SK-N-SH treated with all-trans-retinoic acid at 6 μM for 48 hours (cell line): ENCODE results near the gene DYRK4.

Source experiments
- ATAC-seq: fragments of 200-7000 bp; cut with Tn5 transposase; 3 replicates; pipeline ENCODE4 v1.9.1; 2020; ENCODE audit warnings: mild to moderate bottlenecking, moderate library complexity
- ARNTL ChIP-seq: fragments of 450-650 bp; formaldehyde crosslinking; IDR thresholded peaks from 2 replicates; pipeline ENCODE4 v1.5.0; 2020; ENCODE audit warnings: low read depth, mild to moderate bottlenecking, moderate library complexity, borderline replicate concordance
- BACH2 ChIP-seq: fragments of 250-450 bp; sonication (Bioruptor Pico); IDR thresholded peaks from 2 replicates; pipeline ENCODE4 v1.9.0; 2021; ENCODE audit warnings: mild to moderate bottlenecking, borderline replicate concordance
- CSDC2 ChIP-seq: fragments of 250-450 bp; sonication (Bioruptor Pico); IDR thresholded peaks from 2 replicates; pipeline ENCODE4 v1.5.0; 2020; ENCODE audit warnings: mild to moderate bottlenecking, moderate library complexity
- ESRRG ChIP-seq: fragments of 250-450 bp; sonication (Bioruptor Pico); IDR thresholded peaks from 2 replicates; pipeline ENCODE4 v1.6.1; 2021; ENCODE audit warnings: mild to moderate bottlenecking
- GLIS3 ChIP-seq: fragments of 250-450 bp; sonication (Bioruptor Pico); IDR thresholded peaks from 2 replicates; pipeline ENCODE4 v1.5.0; 2020; ENCODE audit warnings: mild to moderate bottlenecking, moderate library complexity
- ISL1 ChIP-seq: fragments of 250-450 bp; sonication (Bioruptor Pico); IDR thresholded peaks from 2 replicates; pipeline ENCODE4 v2.1.2; 2022; ENCODE audit warnings: mild to moderate bottlenecking, moderate library complexity
- OSR1 ChIP-seq: fragments of 250-450 bp; sonication (Bioruptor Pico); IDR thresholded peaks from 2 replicates; pipeline ENCODE4 v1.8.0; 2022; ENCODE audit warnings: moderate library complexity, mild to moderate bottlenecking, inconsistent platforms
- PPARA ChIP-seq: fragments of 250-450 bp; sonication (Bioruptor Pico); IDR thresholded peaks from 2 replicates; pipeline ENCODE4 v1.5.0; 2020; ENCODE audit warnings: mild to moderate bottlenecking, borderline replicate concordance
- RARB ChIP-seq: fragments of 250-450 bp; sonication (Bioruptor Pico); IDR thresholded peaks from 2 replicates; pipeline ENCODE4 v1.8.0; 2021; ENCODE audit warnings: mild to moderate bottlenecking, moderate library complexity
- TCF4 ChIP-seq: fragments of 250-450 bp; sonication (Bioruptor Pico); IDR thresholded peaks from 2 replicates; pipeline ENCODE4 v1.8.0; 2021; ENCODE audit warnings: mild to moderate bottlenecking, moderate library complexity, borderline replicate concordance
- TOX ChIP-seq: fragments of 250-450 bp; sonication (Bioruptor Pico); IDR thresholded peaks from 2 replicates; pipeline ENCODE4 v1.8.0; 2021; ENCODE audit warnings: mild to moderate bottlenecking, moderate library complexity, borderline replicate concordance
- ZC3H10 ChIP-seq: fragments of 250-450 bp; sonication (Bioruptor Pico); IDR thresholded peaks from 2 replicates; pipeline ENCODE4 v1.5.1; 2021; ENCODE audit warnings: mild to moderate bottlenecking, moderate library complexity
- ZFP3 ChIP-seq: fragments of 250-450 bp; sonication (Bioruptor Pico); IDR thresholded peaks from 2 replicates; pipeline ENCODE4 v1.5.0; 2020; ENCODE audit warnings: mild to moderate bottlenecking, moderate library complexity
- ZFP30 ChIP-seq: fragments of 450-650 bp; formaldehyde crosslinking; IDR thresholded peaks from 2 replicates; pipeline ENCODE4 v1.5.0; 2022; ENCODE audit warnings: mild to moderate bottlenecking, moderate library complexity
- ZNF565 ChIP-seq: fragments of 450-650 bp; formaldehyde crosslinking; conservative IDR thresholded peaks from 2 replicates; pipeline ENCODE4 v1.5.0; 2020; ENCODE audit warnings: low read depth, mild to moderate bottlenecking, moderate library complexity
- ZNF8 ChIP-seq: fragments of 450-650 bp; formaldehyde crosslinking; IDR thresholded peaks from 2 replicates; pipeline ENCODE4 v1.5.0; 2020; ENCODE audit warnings: mild to moderate bottlenecking, moderate library complexity
- TF ChIP-seq, protein P1 (sequence below): fragments of 250-450 bp; sonication (Bioruptor Pico); IDR thresholded peaks from 2 replicates; pipeline ENCODE4 v1.5.1; 2020; ENCODE audit warnings: low read depth, mild to moderate bottlenecking, moderate library complexity
- TF ChIP-seq, protein P2 (sequence below): fragments of 250-450 bp; sonication (Bioruptor Pico); IDR thresholded peaks from 2 replicates; pipeline ENCODE4 v1.5.1; 2021; ENCODE audit warnings: mild to moderate bottlenecking, moderate library complexity
- TF ChIP-seq, protein P3 (sequence below): fragments of 250-450 bp; sonication (Bioruptor Pico); IDR thresholded peaks from 2 replicates; pipeline ENCODE4 v1.8.0; 2021; ENCODE audit warnings: low read depth, mild to moderate bottlenecking, moderate library complexity, borderline replicate concordance
- TF ChIP-seq, protein P4 (sequence below): fragments of 250-450 bp; sonication (Bioruptor Pico); IDR thresholded peaks from 2 replicates; pipeline ENCODE4 v1.8.0; 2020; ENCODE audit warnings: mild to moderate bottlenecking, moderate library complexity, borderline replicate concordance

The DYRK4 gene

DNA sequence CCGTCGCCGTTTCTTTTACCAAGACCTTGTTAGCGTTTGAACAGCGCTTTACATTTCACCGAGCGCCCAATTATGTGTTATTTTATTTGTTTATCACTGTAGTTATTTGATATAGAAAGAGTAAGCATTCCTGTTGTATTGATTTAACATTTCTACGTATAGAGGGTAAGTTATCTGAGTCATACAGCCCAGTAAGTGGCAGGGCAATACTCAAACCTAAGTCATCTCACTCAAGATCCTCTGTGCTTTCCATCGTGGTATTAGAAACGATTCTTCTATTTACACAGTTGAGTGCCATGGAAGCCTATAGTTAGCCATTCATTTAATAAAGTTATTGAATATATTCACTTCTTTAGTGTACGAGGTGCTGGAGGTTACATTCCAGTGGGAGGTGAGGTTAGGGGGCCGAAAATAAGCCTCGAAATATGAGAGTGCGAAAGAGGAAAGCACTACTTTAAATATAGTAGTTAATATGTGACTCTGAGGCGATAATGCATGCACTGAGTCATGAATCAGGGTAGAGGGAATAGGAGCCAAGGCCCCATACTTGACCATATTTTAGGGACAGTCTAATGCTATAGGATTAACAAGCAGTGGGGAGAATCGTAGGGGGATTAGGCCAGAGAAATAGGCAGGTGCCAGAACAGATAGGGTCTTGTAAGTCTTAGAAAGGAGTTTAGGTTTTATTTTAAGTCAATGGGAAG lies 22.7 kb upstream of the DYRK4 start (continued):
- TF ChIP-seq, protein P1, sequence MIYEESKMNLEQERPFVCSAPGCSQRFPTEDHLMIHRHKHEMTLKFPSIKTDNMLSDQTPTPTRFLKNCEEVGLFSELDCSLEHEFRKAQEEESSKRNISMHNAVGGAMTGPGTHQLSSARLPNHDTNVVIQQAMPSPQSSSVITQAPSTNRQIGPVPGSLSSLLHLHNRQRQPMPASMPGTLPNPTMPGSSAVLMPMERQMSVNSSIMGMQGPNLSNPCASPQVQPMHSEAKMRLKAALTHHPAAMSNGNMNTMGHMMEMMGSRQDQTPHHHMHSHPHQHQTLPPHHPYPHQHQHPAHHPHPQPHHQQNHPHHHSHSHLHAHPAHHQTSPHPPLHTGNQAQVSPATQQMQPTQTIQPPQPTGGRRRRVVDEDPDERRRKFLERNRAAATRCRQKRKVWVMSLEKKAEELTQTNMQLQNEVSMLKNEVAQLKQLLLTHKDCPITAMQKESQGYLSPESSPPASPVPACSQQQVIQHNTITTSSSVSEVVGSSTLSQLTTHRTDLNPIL (CRISPR knock-in tag), result no peak
- TF ChIP-seq ISL1 (CRISPR knock-in tag), result no peak
- no peak for TF ChIP-seq BACH2 (CRISPR knock-in tag)
- no peak for TF ChIP-seq ARNTL
- no peak for TF ChIP-seq ZNF8
- TF ChIP-seq TOX (CRISPR knock-in tag), result no peak
- no peak for TF ChIP-seq TCF4 (CRISPR knock-in tag)
- no peak for TF ChIP-seq OSR1
- TF ChIP-seq ZC3H10 (CRISPR knock-in tag), result no peak
- no peak for TF ChIP-seq ESRRG
- no peak for TF ChIP-seq ZFP30 (CRISPR knock-in tag)
- TF ChIP-seq ZFP3, result no peak
- TF ChIP-seq GLIS3 (CRISPR knock-in tag), result no peak
- TF ChIP-seq, protein P2, sequence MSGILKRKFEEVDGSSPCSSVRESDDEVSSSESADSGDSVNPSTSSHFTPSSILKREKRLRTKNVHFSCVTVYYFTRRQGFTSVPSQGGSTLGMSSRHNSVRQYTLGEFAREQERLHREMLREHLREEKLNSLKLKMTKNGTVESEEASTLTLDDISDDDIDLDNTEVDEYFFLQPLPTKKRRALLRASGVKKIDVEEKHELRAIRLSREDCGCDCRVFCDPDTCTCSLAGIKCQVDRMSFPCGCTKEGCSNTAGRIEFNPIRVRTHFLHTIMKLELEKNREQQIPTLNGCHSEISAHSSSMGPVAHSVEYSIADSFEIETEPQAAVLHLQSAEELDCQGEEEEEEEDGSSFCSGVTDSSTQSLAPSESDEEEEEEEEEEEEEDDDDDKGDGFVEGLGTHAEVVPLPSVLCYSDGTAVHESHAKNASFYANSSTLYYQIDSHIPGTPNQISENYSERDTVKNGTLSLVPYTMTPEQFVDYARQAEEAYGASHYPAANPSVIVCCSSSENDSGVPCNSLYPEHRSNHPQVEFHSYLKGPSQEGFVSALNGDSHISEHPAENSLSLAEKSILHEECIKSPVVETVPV (CRISPR knock-in tag), result no peak

DNA sequence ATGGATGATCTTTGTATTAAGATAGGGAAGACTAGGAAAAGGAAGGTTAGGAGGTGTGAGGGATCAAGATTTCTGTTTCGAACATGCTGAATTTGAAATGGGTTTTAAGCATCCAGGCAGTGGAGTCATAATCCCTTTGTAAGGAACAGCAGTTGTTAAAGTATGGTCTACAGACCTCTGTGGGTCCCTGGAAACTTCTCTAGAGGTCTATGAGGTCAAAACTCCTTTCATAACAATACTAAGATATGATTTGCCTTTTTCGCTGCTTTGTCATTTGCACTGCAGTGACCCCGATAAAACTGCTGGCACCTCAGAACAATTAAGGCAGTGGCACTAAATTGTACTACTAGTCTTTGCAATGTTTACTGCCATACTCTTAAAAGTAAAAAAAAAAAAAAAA lies 21.8 kb upstream of the DYRK4 start:
- no peak for ATAC-seq
- TF ChIP-seq RARB, result no peak
- TF ChIP-seq, protein P3, sequence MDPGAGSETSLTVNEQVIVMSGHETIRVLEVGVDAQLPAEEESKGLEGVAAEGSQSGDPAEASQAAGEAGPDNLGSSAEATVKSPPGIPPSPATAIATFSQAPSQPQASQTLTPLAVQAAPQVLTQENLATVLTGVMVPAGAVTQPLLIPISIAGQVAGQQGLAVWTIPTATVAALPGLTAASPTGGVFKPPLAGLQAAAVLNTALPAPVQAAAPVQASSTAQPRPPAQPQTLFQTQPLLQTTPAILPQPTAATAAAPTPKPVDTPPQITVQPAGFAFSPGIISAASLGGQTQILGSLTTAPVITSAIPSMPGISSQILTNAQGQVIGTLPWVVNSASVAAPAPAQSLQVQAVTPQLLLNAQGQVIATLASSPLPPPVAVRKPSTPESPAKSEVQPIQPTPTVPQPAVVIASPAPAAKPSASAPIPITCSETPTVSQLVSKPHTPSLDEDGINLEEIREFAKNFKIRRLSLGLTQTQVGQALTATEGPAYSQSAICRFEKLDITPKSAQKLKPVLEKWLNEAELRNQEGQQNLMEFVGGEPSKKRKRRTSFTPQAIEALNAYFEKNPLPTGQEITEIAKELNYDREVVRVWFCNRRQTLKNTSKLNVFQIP (CRISPR knock-in tag), result no peak
- no peak for TF ChIP-seq TCF4 (CRISPR knock-in tag)
- no peak for TF ChIP-seq GLIS3 (CRISPR knock-in tag)
- TF ChIP-seq, protein P4, sequence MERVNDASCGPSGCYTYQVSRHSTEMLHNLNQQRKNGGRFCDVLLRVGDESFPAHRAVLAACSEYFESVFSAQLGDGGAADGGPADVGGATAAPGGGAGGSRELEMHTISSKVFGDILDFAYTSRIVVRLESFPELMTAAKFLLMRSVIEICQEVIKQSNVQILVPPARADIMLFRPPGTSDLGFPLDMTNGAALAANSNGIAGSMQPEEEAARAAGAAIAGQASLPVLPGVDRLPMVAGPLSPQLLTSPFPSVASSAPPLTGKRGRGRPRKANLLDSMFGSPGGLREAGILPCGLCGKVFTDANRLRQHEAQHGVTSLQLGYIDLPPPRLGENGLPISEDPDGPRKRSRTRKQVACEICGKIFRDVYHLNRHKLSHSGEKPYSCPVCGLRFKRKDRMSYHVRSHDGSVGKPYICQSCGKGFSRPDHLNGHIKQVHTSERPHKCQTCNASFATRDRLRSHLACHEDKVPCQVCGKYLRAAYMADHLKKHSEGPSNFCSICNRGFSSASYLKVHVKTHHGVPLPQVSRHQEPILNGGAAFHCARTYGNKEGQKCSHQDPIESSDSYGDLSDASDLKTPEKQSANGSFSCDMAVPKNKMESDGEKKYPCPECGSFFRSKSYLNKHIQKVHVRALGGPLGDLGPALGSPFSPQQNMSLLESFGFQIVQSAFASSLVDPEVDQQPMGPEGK (CRISPR knock-in tag), result no peak
- no peak for TF ChIP-seq PPARA
- no peak for TF ChIP-seq TOX (CRISPR knock-in tag)
- no peak for TF ChIP-seq ISL1 (CRISPR knock-in tag)
- no peak for TF ChIP-seq ZC3H10 (CRISPR knock-in tag)
- TF ChIP-seq, protein P2 (CRISPR knock-in tag), result no peak
- no peak for TF ChIP-seq CSDC2 (CRISPR knock-in tag)
- no peak for TF ChIP-seq ZNF565 (CRISPR knock-in tag)

DNA sequence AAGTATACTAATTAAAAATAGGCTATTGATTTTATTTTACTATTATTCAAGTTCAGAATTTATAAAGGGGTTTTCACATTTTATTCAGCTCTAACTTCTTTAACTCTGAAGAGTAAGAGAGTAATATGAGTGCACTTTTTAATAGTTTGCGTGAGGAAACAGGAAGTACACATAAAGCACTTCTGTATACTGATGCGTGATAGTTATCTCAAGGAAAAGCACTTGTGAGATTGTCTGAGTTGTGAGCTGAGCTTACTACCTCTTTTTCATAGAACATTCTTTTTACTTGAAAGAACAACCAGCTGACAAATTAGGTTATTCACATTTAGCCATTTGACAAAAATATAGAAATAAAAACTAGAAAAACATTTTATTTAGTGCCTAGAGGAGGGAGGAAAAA lies 21.4 kb upstream of the DYRK4 start:
- no peak for TF ChIP-seq ISL1 (CRISPR knock-in tag)
- no peak for TF ChIP-seq ZNF8
- no peak for TF ChIP-seq GLIS3 (CRISPR knock-in tag)
- no peak for TF ChIP-seq TCF4 (CRISPR knock-in tag)
- TF ChIP-seq, protein P3 (CRISPR knock-in tag), result no peak
- no peak for TF ChIP-seq ZC3H10 (CRISPR knock-in tag)
- TF ChIP-seq ZFP3, result no peak
- no peak for TF ChIP-seq ARNTL
- TF ChIP-seq, protein P1 (CRISPR knock-in tag), result no peak
- TF ChIP-seq CSDC2 (CRISPR knock-in tag), result no peak
- TF ChIP-seq, protein P4 (CRISPR knock-in tag), result no peak
- TF ChIP-seq TOX (CRISPR knock-in tag), result no peak
- TF ChIP-seq RARB, result no peak
- no peak for ATAC-seq
